ENCODE data around the gene CHSY1. TPM values are rescaled to one million over a fixed set of nuclear protein-coding genes. Genes with fewer than 3 reads are reported as not detected.

CHSY1 gene
- total RNA-seq, 1 experiment from 2014 or later: 26.1 TPM

GRCh38 chr15:101156509-101157159 lies 95.2 kb downstream of the CHSY1 start:
- DNase-seq (ENCODE audit: low read depth): no peak

- no peak for DNase-seq (ENCODE audit: low read depth)
These were observed 95.8 kb downstream of the CHSY1 start for GRCh38 chr15:101156061-101156460.

GRCh38 chr15:101153801-101154656 lies 97.8 kb downstream of the CHSY1 start:
- DNase-seq (ENCODE audit: low read depth): no peak

GRCh38 chr15:101152914-101153313 lies 98.9 kb downstream of the CHSY1 start:
- DNase-seq (ENCODE audit: low read depth): no peak

- no peak for DNase-seq (ENCODE audit: low read depth)
These were observed 100.6 kb downstream of the CHSY1 start for GRCh38 chr15:101151288-101151687.

- no peak for DNase-seq (ENCODE audit: low read depth)
These were observed 101.2 kb downstream of the CHSY1 start for GRCh38 chr15:101150723-101151040.

GRCh38 chr15:101149864-101150722 lies 101.8 kb downstream of the CHSY1 start:
- no peak for DNase-seq (ENCODE audit: low read depth)

GRCh38 chr15:101148881-101149664 lies 102.8 kb downstream of the CHSY1 start:
- no peak for DNase-seq (ENCODE audit: low read depth)

- no peak for DNase-seq (ENCODE audit: low read depth)
These were observed 103.5 kb downstream of the CHSY1 start for GRCh38 chr15:101148166-101148880.

- DNase-seq (ENCODE audit: low read depth): no peak
These were observed 104.7 kb downstream of the CHSY1 start for GRCh38 chr15:101147181-101147580.

GRCh38 chr15:101146118-101146702 lies 105.6 kb downstream of the CHSY1 start:
- no peak for DNase-seq (ENCODE audit: low read depth)

GRCh38 chr15:101145362-101145761 lies 106.5 kb downstream of the CHSY1 start:
- DNase-seq (ENCODE audit: low read depth): no peak

- no peak for DNase-seq (ENCODE audit: low read depth)
These were observed 108.5 kb downstream of the CHSY1 start for GRCh38 chr15:101143321-101143720.

- DNase-seq (ENCODE audit: low read depth): no peak
These were observed 109.1 kb downstream of the CHSY1 start for GRCh38 chr15:101142711-101143110.

- DNase-seq (ENCODE audit: low read depth): no peak
These were observed 109.8 kb downstream of the CHSY1 start for GRCh38 chr15:101141926-101142527.

- DNase-seq (ENCODE audit: low read depth): no peak
These were observed 111.2 kb downstream of the CHSY1 start for GRCh38 chr15:101140697-101141065.

- no peak for DNase-seq (ENCODE audit: low read depth)
These were observed 111.7 kb downstream of the CHSY1 start for GRCh38 chr15:101139986-101140696.

- DNase-seq (ENCODE audit: low read depth): peak; percentile 60
These were observed 112.7 kb downstream of the CHSY1 start for GRCh38 chr15:101138913-101139880.
